ENCODE results near the gene EDARADD. TPM values are rescaled to one million over a fixed set of nuclear protein-coding genes. Genes with fewer than 3 reads are reported as not detected.

The EDARADD gene
- total and polyA plus RNA-seq, 2 of the 8 experiments (the other 6 are each of a cell fraction or from before 2014, with no cell fraction given): 3.4 to 6.1 TPM

- H3K4me2 ChIP-seq (ENCODE audit: insufficient read depth in 1 of 2, low read depth in 2 of 2, low read length in 2 of 2): peak overlapping the region; percentile 47 to 61
- 21% methylated on average over 14 of the region's 15 CpGs; no CpG with 5 or more reads in 1 of the 2 experiments for WGBS, 2 experiments (ENCODE audit: extremely low coverage in 1 of 2, insufficient coverage in 1 of 2, insufficient read length in 1 of 2, insufficient replicate concordance in 2 of 2, low coverage in 1 of 2, low lambda C conversion rate in 2 of 2, missing lambda C conversion rate in 1 of 2)
- H2BK20ac ChIP-seq (ENCODE audit: low read length): no peak overlapping the region
- no peak overlapping the region for H3K23ac ChIP-seq (ENCODE audit: insufficient read length)
- peak overlapping the region; percentile 71 for H2AFZ ChIP-seq (ENCODE audit: low read length)
- peak overlapping the region; percentile 50; the same call in 1 of the 2 replicates for H3K27ac ChIP-seq (ENCODE audit: low read depth, low read length)
- no peak overlapping the region for H4K91ac ChIP-seq (replicated peaks; ENCODE audit: insufficient read length, low read length)
- no peaks in the 10 kb centered on the region for H3K4me1 ChIP-seq (replicated peaks in 1 of 4; ENCODE audit: control insufficient read depth in 3 of 4, insufficient read depth in 4 of 4, low read length in 3 of 4)
- no peaks in the 10 kb centered on the region for H4K20me1 ChIP-seq (replicated peaks in 1 of 2; ENCODE audit: control insufficient read depth in 1 of 2, insufficient read depth in 2 of 2, low read length in 2 of 2)
- POLR2A ChIA-PET (ENCODE audit: partially characterized antibody): no interaction called here
- H3K14ac ChIP-seq (ENCODE audit: insufficient read length): no peak overlapping the region
- peak overlapping the region; percentile 81 for H4K8ac ChIP-seq (ENCODE audit: extremely low read depth, insufficient read depth, low read length)
- H2BK15ac ChIP-seq (ENCODE audit: low read length): no peak overlapping the region
- H3K79me2 ChIP-seq (ENCODE audit: control insufficient read depth in 1 of 2, insufficient read depth in 2 of 2, low read length in 2 of 2): no peaks in the 10 kb centered on the region
- no peaks in the 10 kb centered on the region for H3K79me1 ChIP-seq (ENCODE audit: low read depth, low read length)
- no peaks in the 10 kb centered on the region for H3K36me3 ChIP-seq (ENCODE audit: control insufficient read depth in 2 of 4, insufficient read depth in 4 of 4, low read length in 3 of 4)
- peak overlapping the region; percentile 10 for H4K5ac ChIP-seq (ENCODE audit: insufficient read length, low read depth, low read length)
- CTCF ChIA-PET (ENCODE audit: partially characterized antibody): interaction anchor here (0.6 to 2.1 kb wide), 7 partner anchors 8 to 436 kb away, joined by 3 to 7 read pairs (median 4); no protein-coding TSS in a partner anchor
- DNase-seq (ENCODE audit: low read depth in 1 of 2, low spot score in 2 of 2) (peak; percentile 34 to 76), FAIRE-seq (peak; percentile 70)
- peak overlapping the region; percentile 73; the same call in 1 of the 2 replicates for H2BK5ac ChIP-seq (ENCODE audit: low read depth, low read length)
- no peak overlapping the region for H2BK120ac ChIP-seq (replicated peaks; ENCODE audit: low read depth, low read length)
- peak overlapping the region in 3 of 4 experiments; percentile 2 to 37 (median 26); a peak in 3 of 7 replicates for H3K9ac ChIP-seq (replicated peaks in 1 of 4; ENCODE audit: extremely low read depth in 1 of 4, low read depth in 3 of 4, low read length in 3 of 4)
- H3K23me2 ChIP-seq (ENCODE audit: low read depth, low read length): no peaks in the 10 kb centered on the region; the same call in 1 of the 2 replicates
- H2BK12ac ChIP-seq (ENCODE audit: low read depth, low read length): peak overlapping the region; percentile 13; the same call in 1 of the 2 replicates
- H3K27me3 ChIP-seq (replicated peaks in 1 of 4; ENCODE audit: control insufficient read depth in 3 of 4, extremely low read depth in 1 of 4, insufficient read depth in 3 of 4, low read length in 3 of 4): no peaks in the 10 kb centered on the region
- H2AK5ac ChIP-seq (ENCODE audit: low read depth, low read length): no peak overlapping the region
- H3K4me3 ChIP-seq (ENCODE audit: extremely low read depth in 1 of 4, insufficient read depth in 2 of 4, low read depth in 3 of 4, low read length in 4 of 4): peak overlapping the region in 3 of 4 experiments; percentile 17 to 52 (median 34); a peak in 6 of 8 replicates
- no peak overlapping the region for H3K56ac ChIP-seq (replicated peaks; ENCODE audit: insufficient read length, low read depth, low read length)
- no peak overlapping the region; the same call in 1 of the 2 replicates for H3K18ac ChIP-seq (ENCODE audit: extremely low read depth, low read length)
- no peak overlapping the region for H3K4ac ChIP-seq (replicated peaks; ENCODE audit: insufficient read length, low read depth, low read length)
- H3K9me3 ChIP-seq (ENCODE audit: insufficient read depth in 2 of 2, low read depth in 1 of 2, low read length in 1 of 2): no peaks in the 10 kb centered on the region
- TF ChIP-seq YY1 (IDR thresholded peaks at IDR 0.05; ENCODE audit: low read depth, low read length): no peak
- TF ChIP-seq E2F6 (IDR thresholded peaks at IDR 0.05): no peak
- TF ChIP-seq RXRA (IDR thresholded peaks at IDR 0.05; ENCODE audit: insufficient read depth, low read depth, low read length): no peak
- TF ChIP-seq POLR2AphosphoS5 (IDR thresholded peaks at IDR 0.05; ENCODE audit: low read depth, low read length): no peak
- no peak for TF ChIP-seq CEBPB (IDR thresholded peaks at IDR 0.05; ENCODE audit: low read depth, low read length)
- TF ChIP-seq KDM1A (IDR thresholded peaks at IDR 0.05; ENCODE audit: borderline replicate concordance, low read length): no peak
Measured at GRCh38 chr1:236502972-236503639, 109.0 kb downstream of the EDARADD start.
